Activated CD4-positive, alpha-beta memory T cell treated with anti-CD3 and anti-CD28 coated beads for 36 hours (primary cell): ENCODE data around the gene C16orf86. TPM values are rescaled to one million over a fixed set of nuclear protein-coding genes. Genes with fewer than 3 reads are reported as not detected.

Source experiments
- CTCF ChIA-PET: fragments of 350-600 bp; sonication (Branson Sonifier 250); formaldehyde crosslinking; loops from one replicate; lab custom pipeline; 2021; ENCODE audit warnings: antibody characterized with exemption, inconsistent platforms; lab: Charles Lee
- POLR2A ChIA-PET: fragments of 350-600 bp; sonication (Branson Sonifier 250); formaldehyde crosslinking; loops from one replicate; lab custom pipeline; 2021; ENCODE audit warnings: antibody characterized with exemption; lab: Charles Lee
- DNase-seq: peaks from one replicate; pipeline ENCODE4 v3.0.0-alpha.2; 2020
- H3K27ac Mint-ChIP-seq: one replicate; pipeline ENCODE4 v1.8.0; 2021; ENCODE audit warnings: mixed read lengths
- H3K27me3 Mint-ChIP-seq: one replicate; pipeline ENCODE4 v1.8.0; 2021; ENCODE audit warnings: mixed read lengths
- H3K36me3 Mint-ChIP-seq: one replicate; pipeline ENCODE4 v1.8.0; 2021; ENCODE audit warnings: mixed read lengths
- H3K4me1 Mint-ChIP-seq: one replicate; pipeline ENCODE4 v1.8.0; 2021; ENCODE audit warnings: low read depth, mixed read lengths
- H3K4me3 Mint-ChIP-seq: one replicate; pipeline ENCODE4 v1.8.0; 2021; ENCODE audit warnings: mild to moderate bottlenecking, mixed read lengths
- H3K9me3 Mint-ChIP-seq: one replicate; pipeline ENCODE4 v1.8.0; 2021; ENCODE audit warnings: mixed read lengths
- intact Hi-C: fragments of 100-400 bp; cut with micrococcal nuclease; formaldehyde crosslinking; loops from one replicate; pipeline ENCODE4 v1.15.1; 2023
- total RNA-seq, 2 experiments: library from RNA; stranded (reverse); gene quantifications; one replicate each; pipeline ENCODE4 v1.2.3, GENCODE V29; 2021

C16orf86 gene
- total RNA-seq, 2 experiments from 2014 or later, result 2.2 to 2.5 TPM

- intact Hi-C loops, result loop anchor here (1.0 to 10.0 kb wide), 5 partner anchors 139 to 1666 kb away; partner anchors contain the start of genes CENPT, COG8, FHOD1 and NIP7
- CTCF ChIA-PET, result interaction anchor here (0.8 to 7.8 kb wide), 18 partner anchors 10 to 187 kb away, joined by 3 to 91 read pairs (median 4); partner anchors contain the start of genes ATP6V0D1, CTCF and GFOD2
- no peak overlapping the region for H3K27ac Mint-ChIP-seq
- no peaks in the 10 kb centered on the region for H3K9me3 Mint-ChIP-seq
- H3K4me1 Mint-ChIP-seq, result peaks cover 15% of the 10 kb centered on the region
- H3K36me3 Mint-ChIP-seq, result peaks cover 7% of the 10 kb centered on the region
- POLR2A ChIA-PET, result interaction anchor here (0.6 kb wide), 1 partner anchor 186 kb away, joined by 3 read pairs; no protein-coding TSS in a partner anchor
- H3K27me3 Mint-ChIP-seq, result no peaks in the 10 kb centered on the region
- H3K4me3 Mint-ChIP-seq, result no peak overlapping the region
- no peak for DNase-seq
These were observed 2.0 kb downstream of the C16orf86 start for GRCh38 chr16:67668495-67669157.

- ChIA-PET POLR2A (no interaction called here), CTCF (interaction anchor here (0.8 to 7.8 kb wide), 10 partner anchors 49 to 259 kb away, joined by 3 to 91 read pairs (median 4); partner anchors contain the start of genes ATP6V0D1, CTCF, GFOD2 and NUTF2)
- intact Hi-C loops, result loop anchor here (5.0 to 10.0 kb wide), 5 partner anchors 138 to 1665 kb away; partner anchors contain the start of genes CENPT, COG8, EDC4 and FHOD1
- Mint-ChIP-seq H3K4me3 (no peak overlapping the region), H3K4me1 (peaks cover 15% of the 10 kb centered on the region), H3K27ac (no peak overlapping the region), H3K36me3 (peaks cover under 1% of the 10 kb centered on the region), H3K27me3 (no peaks in the 10 kb centered on the region), H3K9me3 (no peaks in the 10 kb centered on the region)
- DNase-seq, result no peak
These were observed 3.0 kb downstream of the C16orf86 start for GRCh38 chr16:67669499-67670101.

GRCh38 chr16:67672306-67672705 is 5.7 kb downstream of the C16orf86 start:
- ChIA-PET POLR2A (no interaction called here), CTCF (interaction anchor here (0.6 to 2.0 kb wide), 18 partner anchors 9 to 368 kb away, joined by 3 to 14 read pairs (median 4); partner anchors contain the start of genes EDC4, RANBP10 and TSNAXIP1)
- DNase-seq, result no peak
- no peak overlapping the region for H3K27ac Mint-ChIP-seq
- H3K9me3 Mint-ChIP-seq, result no peaks in the 10 kb centered on the region
- H3K4me1 Mint-ChIP-seq, result peaks cover 5% of the 10 kb centered on the region
- H3K36me3 Mint-ChIP-seq, result no peaks in the 10 kb centered on the region
- intact Hi-C loops, result loop anchor here (5.0 kb wide), 1 partner anchor 200 kb away; the partner anchor contains the start of gene EDC4
- H3K4me3 Mint-ChIP-seq, result no peak overlapping the region
- H3K27me3 Mint-ChIP-seq, result no peaks in the 10 kb centered on the region

GRCh38 chr16:67672739-67673662 is 6.4 kb downstream of the C16orf86 start:
- ChIA-PET CTCF (interaction anchor here (0.6 to 2.0 kb wide), 21 partner anchors 8 to 368 kb away, joined by 3 to 14 read pairs (median 4); partner anchors contain the start of genes EDC4, RANBP10 and TSNAXIP1), POLR2A (no interaction called here)
- intact Hi-C loops, result loop anchor here (5.0 kb wide), 1 partner anchor 199 kb away; the partner anchor contains the start of gene EDC4
- Mint-ChIP-seq H3K27me3 (no peaks in the 10 kb centered on the region), H3K4me1 (no peaks in the 10 kb centered on the region), H3K4me3 (no peak overlapping the region), H3K9me3 (no peaks in the 10 kb centered on the region), H3K36me3 (no peaks in the 10 kb centered on the region), H3K27ac (no peak overlapping the region)
- DNase-seq, result peak; percentile 68

GRCh38 chr16:67673712-67674580 is 7.3 kb downstream of the C16orf86 start:
- Mint-ChIP-seq H3K9me3 (no peaks in the 10 kb centered on the region), H3K27ac (no peak overlapping the region), H3K4me1 (no peaks in the 10 kb centered on the region), H3K4me3 (no peak overlapping the region), H3K27me3 (no peaks in the 10 kb centered on the region), H3K36me3 (no peaks in the 10 kb centered on the region)
- ChIA-PET POLR2A (no interaction called here), CTCF (interaction anchor here (0.8 to 2.0 kb wide), 5 partner anchors 112 to 209 kb away, joined by 3 to 14 read pairs (median 4); partner anchors contain the start of genes RANBP10 and TSNAXIP1)
- no peak for DNase-seq
- intact Hi-C loops, result loop anchor here (5.0 kb wide), 1 partner anchor 198 kb away; the partner anchor contains the start of gene EDC4

GRCh38 chr16:67674851-67675578 is 8.4 kb downstream of the C16orf86 start:
- H3K27ac Mint-ChIP-seq, result no peak overlapping the region
- H3K4me1 Mint-ChIP-seq, result no peaks in the 10 kb centered on the region
- no peaks in the 10 kb centered on the region for H3K9me3 Mint-ChIP-seq
- ChIA-PET CTCF (interaction anchor here (1.2 to 1.3 kb wide), 2 partner anchors 154 kb away, joined by 4 read pairs; no protein-coding TSS in a partner anchor), POLR2A (no interaction called here)
- no peak overlapping the region for H3K4me3 Mint-ChIP-seq
- DNase-seq, result no peak
- intact Hi-C loops, result loop anchor here (5.0 kb wide), 1 partner anchor 197 kb away; the partner anchor contains the start of gene EDC4
- H3K36me3 Mint-ChIP-seq, result no peaks in the 10 kb centered on the region
- H3K27me3 Mint-ChIP-seq, result no peaks in the 10 kb centered on the region

- DNase-seq, result no peak
These were observed 8.9 kb downstream of the C16orf86 start for GRCh38 chr16:67675579-67675935.

GRCh38 chr16:67675999-67676398 is 9.4 kb downstream of the C16orf86 start:
- H3K27me3 Mint-ChIP-seq, result no peaks in the 10 kb centered on the region
- DNase-seq, result no peak
- POLR2A ChIA-PET, result no interaction called here
- H3K27ac Mint-ChIP-seq, result no peak overlapping the region
- no peaks in the 10 kb centered on the region for H3K4me1 Mint-ChIP-seq
- H3K9me3 Mint-ChIP-seq, result no peaks in the 10 kb centered on the region
- intact Hi-C loops, result no loop called here
- CTCF ChIA-PET, result interaction anchor here (1.2 kb wide), 1 partner anchor 155 kb away, joined by 4 read pairs; no protein-coding TSS in a partner anchor
- H3K4me3 Mint-ChIP-seq, result no peak overlapping the region
- no peaks in the 10 kb centered on the region for H3K36me3 Mint-ChIP-seq

More at GRCh38 chr16:67675579-67675935, 8.9 kb downstream of the C16orf86 start:
- no peaks in the 10 kb centered on the region for H3K9me3 Mint-ChIP-seq
- H3K4me3 Mint-ChIP-seq, result no peak overlapping the region
- ChIA-PET CTCF (interaction anchor here (1.2 kb wide), 1 partner anchor 154 kb away, joined by 4 read pairs; no protein-coding TSS in a partner anchor), POLR2A (no interaction called here)
- no peaks in the 10 kb centered on the region for H3K27me3 Mint-ChIP-seq
- no peaks in the 10 kb centered on the region for H3K4me1 Mint-ChIP-seq
- no peaks in the 10 kb centered on the region for H3K36me3 Mint-ChIP-seq
- H3K27ac Mint-ChIP-seq, result no peak overlapping the region
- intact Hi-C loops, result no loop called here

- Mint-ChIP-seq H3K27ac (no peak overlapping the region), H3K4me1 (no peaks in the 10 kb centered on the region), H3K4me3 (no peak overlapping the region), H3K27me3 (no peaks in the 10 kb centered on the region), H3K36me3 (no peaks in the 10 kb centered on the region), H3K9me3 (no peaks in the 10 kb centered on the region)
- intact Hi-C loops, result no loop called here
- ChIA-PET CTCF (interaction anchor here (0.7 to 3.8 kb wide), 3 partner anchors 9 to 155 kb away, joined by 3 to 16 read pairs (median 3); no protein-coding TSS in a partner anchor), POLR2A (no interaction called here)
- DNase-seq, result no peak
These were observed 9.9 kb downstream of the C16orf86 start for GRCh38 chr16:67676516-67676915.

GRCh38 chr16:67676939-67677338 is 10.3 kb downstream of the C16orf86 start:
- DNase-seq, result no peak
- intact Hi-C loops, result no loop called here
- Mint-ChIP-seq H3K4me3 (no peak overlapping the region), H3K36me3 (no peaks in the 10 kb centered on the region), H3K27me3 (no peaks in the 10 kb centered on the region), H3K27ac (no peak overlapping the region), H3K4me1 (no peaks in the 10 kb centered on the region), H3K9me3 (no peaks in the 10 kb centered on the region)
- CTCF ChIA-PET, result interaction anchor here (0.7 to 3.8 kb wide), 3 partner anchors 9 to 156 kb away, joined by 3 to 16 read pairs (median 3); no protein-coding TSS in a partner anchor
- POLR2A ChIA-PET, result no interaction called here
